Measurements from ENCODE around the gene FH.

Gene FH

DNA sequence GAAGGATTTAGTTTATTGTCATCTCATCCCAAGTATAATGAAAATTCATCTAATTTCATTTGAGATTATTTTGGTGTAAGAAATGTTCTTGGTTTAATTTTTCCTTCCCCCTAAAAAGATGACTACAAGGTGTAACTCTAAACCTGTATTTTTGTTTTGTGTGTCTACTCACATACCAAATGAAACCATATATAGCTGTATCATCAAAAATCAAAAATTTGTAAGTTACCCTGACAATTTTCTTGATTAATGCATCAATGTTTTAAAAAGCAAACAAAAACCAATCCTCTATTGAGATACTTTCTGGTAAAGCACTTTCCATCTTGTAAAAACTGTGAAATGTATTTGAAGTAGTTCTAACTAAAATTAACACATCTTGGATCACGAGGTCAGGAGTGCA, 30.8 kb downstream of the FH start:
- peaks cover 3% of the 10 kb centered on the region for H3K36me3 ChIP-seq (replicated peaks; ENCODE audit: low read depth, low read length)
- H2AFZ ChIP-seq (ENCODE audit: low read depth, low read length), result no peak overlapping the region
- H3K27me3 ChIP-seq (ENCODE audit: low read depth, low read length), result no peaks in the 10 kb centered on the region
- H3K79me2 ChIP-seq (ENCODE audit: low read length), result no peaks in the 10 kb centered on the region
- H3K4me2 ChIP-seq (ENCODE audit: low read length), result no peak overlapping the region
- H3K4me1 ChIP-seq (ENCODE audit: low read length), result peaks cover 20% of the 10 kb centered on the region
- H3K9ac ChIP-seq (ENCODE audit: low read length), result no peak overlapping the region
- no peaks in the 10 kb centered on the region for H3K9me3 ChIP-seq (ENCODE audit: insufficient read depth, low read length)
- no peak overlapping the region for H3K27ac ChIP-seq (ENCODE audit: low read length)
- no peak overlapping the region for H3K4me3 ChIP-seq (ENCODE audit: low read length)
- TF ChIP-seq, protein P1, sequence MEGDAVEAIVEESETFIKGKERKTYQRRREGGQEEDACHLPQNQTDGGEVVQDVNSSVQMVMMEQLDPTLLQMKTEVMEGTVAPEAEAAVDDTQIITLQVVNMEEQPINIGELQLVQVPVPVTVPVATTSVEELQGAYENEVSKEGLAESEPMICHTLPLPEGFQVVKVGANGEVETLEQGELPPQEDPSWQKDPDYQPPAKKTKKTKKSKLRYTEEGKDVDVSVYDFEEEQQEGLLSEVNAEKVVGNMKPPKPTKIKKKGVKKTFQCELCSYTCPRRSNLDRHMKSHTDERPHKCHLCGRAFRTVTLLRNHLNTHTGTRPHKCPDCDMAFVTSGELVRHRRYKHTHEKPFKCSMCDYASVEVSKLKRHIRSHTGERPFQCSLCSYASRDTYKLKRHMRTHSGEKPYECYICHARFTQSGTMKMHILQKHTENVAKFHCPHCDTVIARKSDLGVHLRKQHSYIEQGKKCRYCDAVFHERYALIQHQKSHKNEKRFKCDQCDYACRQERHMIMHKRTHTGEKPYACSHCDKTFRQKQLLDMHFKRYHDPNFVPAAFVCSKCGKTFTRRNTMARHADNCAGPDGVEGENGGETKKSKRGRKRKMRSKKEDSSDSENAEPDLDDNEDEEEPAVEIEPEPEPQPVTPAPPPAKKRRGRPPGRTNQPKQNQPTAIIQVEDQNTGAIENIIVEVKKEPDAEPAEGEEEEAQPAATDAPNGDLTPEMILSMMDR (IDR thresholded peaks at IDR 0.05; ENCODE audit: low read depth, low read length), result no peak
- no peak for TF ChIP-seq EZH2phosphoT487 (IDR thresholded peaks at IDR 0.05; ENCODE audit: low read depth)
- no peaks in the 10 kb centered on the region for H4K20me1 ChIP-seq (ENCODE audit: insufficient read depth, low read length)

DNA sequence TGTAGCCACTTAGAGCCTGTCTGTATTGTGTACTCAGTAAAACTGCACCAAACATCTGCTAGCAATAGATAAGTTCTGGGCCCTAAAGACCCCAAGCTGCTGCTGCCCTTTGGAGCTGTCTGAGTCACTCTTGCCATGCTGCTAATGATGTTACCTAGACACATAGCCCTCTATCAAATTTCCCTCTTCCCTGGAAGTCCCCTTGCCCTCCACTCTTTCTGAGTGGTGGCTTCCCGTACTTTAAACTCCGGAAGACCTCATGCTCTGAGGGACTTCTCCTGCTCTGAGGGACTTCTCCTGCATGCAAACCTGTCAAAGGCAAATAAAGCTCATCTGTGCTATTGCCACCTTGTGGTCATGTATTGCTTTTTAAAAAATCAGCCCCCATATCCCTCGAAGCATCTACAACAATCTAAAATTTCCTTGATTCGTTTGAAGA, 34.0 kb downstream of the FH start:
- Histone ChIP-seq H3K36me3 (replicated peaks; ENCODE audit: low read depth, low read length) (no peaks in the 10 kb centered on the region), H2AFZ (ENCODE audit: low read depth, low read length) (no peak overlapping the region), H3K27me3 (ENCODE audit: low read depth, low read length) (no peaks in the 10 kb centered on the region), H3K9ac (ENCODE audit: low read length) (no peak overlapping the region), H3K4me2 (ENCODE audit: low read length) (peak overlapping the region; percentile 51), H3K4me1 (ENCODE audit: low read length) (peaks cover 16% of the 10 kb centered on the region), H3K4me3 (ENCODE audit: low read length) (no peak overlapping the region), H3K27ac (ENCODE audit: low read length) (peak overlapping the region; percentile 26), H4K20me1 (ENCODE audit: insufficient read depth, low read length) (no peaks in the 10 kb centered on the region), H3K9me3 (ENCODE audit: insufficient read depth, low read length) (no peaks in the 10 kb centered on the region), H3K79me2 (ENCODE audit: low read length) (no peaks in the 10 kb centered on the region)
- no peak for TF ChIP-seq EZH2phosphoT487 (IDR thresholded peaks at IDR 0.05; ENCODE audit: low read depth)
- TF ChIP-seq, protein P1 (IDR thresholded peaks at IDR 0.05; ENCODE audit: low read depth, low read length), result peak; percentile 86

DNA sequence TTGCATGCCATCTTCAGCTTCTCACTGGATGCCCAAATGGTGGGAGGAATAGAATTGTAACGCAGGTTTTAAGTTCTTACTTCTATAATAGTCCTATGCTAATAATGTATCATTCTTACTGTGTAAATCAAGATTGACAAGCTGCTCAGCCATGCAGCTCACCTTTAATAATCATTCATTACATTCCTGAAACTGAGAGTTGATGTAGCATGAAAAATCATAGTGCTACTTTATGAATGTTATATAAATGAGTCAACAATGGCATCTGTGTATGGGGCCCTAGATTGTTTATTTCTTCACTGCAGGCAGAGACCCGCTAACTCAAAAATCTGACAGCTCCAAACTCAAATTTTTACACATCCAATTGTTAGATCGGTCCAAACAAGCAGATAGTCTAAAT, 34.4 kb downstream of the FH start:
- Histone ChIP-seq H3K4me3 (ENCODE audit: low read length) (no peak overlapping the region), H2AFZ (ENCODE audit: low read depth, low read length) (no peak overlapping the region), H3K9ac (ENCODE audit: low read length) (no peak overlapping the region), H3K4me1 (ENCODE audit: low read length) (peaks cover 16% of the 10 kb centered on the region), H3K4me2 (ENCODE audit: low read length) (peak overlapping the region; percentile 51), H3K9me3 (ENCODE audit: insufficient read depth, low read length) (no peaks in the 10 kb centered on the region), H3K27ac (ENCODE audit: low read length) (peak overlapping the region; percentile 26), H3K36me3 (replicated peaks; ENCODE audit: low read depth, low read length) (no peaks in the 10 kb centered on the region), H4K20me1 (ENCODE audit: insufficient read depth, low read length) (no peaks in the 10 kb centered on the region), H3K79me2 (ENCODE audit: low read length) (no peaks in the 10 kb centered on the region), H3K27me3 (ENCODE audit: low read depth, low read length) (no peaks in the 10 kb centered on the region)
- TF ChIP-seq EZH2phosphoT487 (IDR thresholded peaks at IDR 0.05; ENCODE audit: low read depth), result no peak
- TF ChIP-seq, protein P1 (IDR thresholded peaks at IDR 0.05; ENCODE audit: low read depth, low read length), result no peak

DNA sequence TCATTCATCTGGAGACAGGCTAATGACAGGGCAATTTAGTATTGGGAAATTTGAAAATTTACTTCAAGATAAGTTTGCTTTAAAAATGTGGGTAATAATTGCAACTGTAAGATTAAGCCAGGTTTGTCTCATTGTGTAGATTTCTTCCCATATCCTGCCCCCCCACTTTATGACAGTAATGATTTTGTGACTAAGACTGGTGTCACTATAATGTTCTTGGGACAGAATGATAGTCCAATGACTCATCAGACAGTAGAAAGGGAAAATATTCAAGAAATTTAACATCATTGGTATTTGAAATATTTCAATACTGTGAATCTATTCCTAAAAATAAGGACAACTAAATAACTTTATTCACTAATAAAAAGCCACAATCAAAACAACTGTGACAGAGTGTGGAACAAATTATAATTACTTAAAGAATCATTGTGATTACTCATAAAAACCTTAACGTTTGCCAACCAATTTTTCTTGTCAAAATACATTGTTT, 36.7 kb downstream of the FH start:
- Histone ChIP-seq H3K4me3 (ENCODE audit: low read length) (no peak overlapping the region), H3K9ac (ENCODE audit: low read length) (no peak overlapping the region), H3K4me2 (ENCODE audit: low read length) (no peak overlapping the region), H3K36me3 (replicated peaks; ENCODE audit: low read depth, low read length) (no peaks in the 10 kb centered on the region), H2AFZ (ENCODE audit: low read depth, low read length) (no peak overlapping the region), H3K9me3 (ENCODE audit: insufficient read depth, low read length) (no peaks in the 10 kb centered on the region), H3K4me1 (ENCODE audit: low read length) (peaks cover 31% of the 10 kb centered on the region), H3K27me3 (ENCODE audit: low read depth, low read length) (no peaks in the 10 kb centered on the region), H3K79me2 (ENCODE audit: low read length) (no peaks in the 10 kb centered on the region), H4K20me1 (ENCODE audit: insufficient read depth, low read length) (no peaks in the 10 kb centered on the region), H3K27ac (ENCODE audit: low read length) (no peak overlapping the region)
- TF ChIP-seq EZH2phosphoT487 (IDR thresholded peaks at IDR 0.05; ENCODE audit: low read depth), result no peak
- TF ChIP-seq, protein P1 (IDR thresholded peaks at IDR 0.05; ENCODE audit: low read depth, low read length), result no peak

Measured in OCI-LY3 (cell line).